Lower leg skin (tissue), 4 donors: ENCODE measurements around the gene RHOJ. TPM values are rescaled to one million over a fixed set of nuclear protein-coding genes. Genes with fewer than 3 reads are reported as not detected.

Experiments
- DNase-seq, 2 donors: peaks; one replicate each; pipeline ENCODE4 v3.0.0-alpha.2; 2019; ENCODE audit warnings: low spot score in 2 of 2
- H3K4me3 ChIP-seq: fragments of 200-600 bp; sonication (generic); 2 replicates; pipeline ENCODE4 v1.5.1; 2017; ENCODE audit warnings: mild to moderate bottlenecking, low read depth; ENCODE audit not compliant: poor library complexity, severe bottlenecking
- POLR2A ChIP-seq, 2 donors: fragments of 450-650 bp; IDR thresholded peaks; one replicate each; pipeline ENCODE4 v1.6.1; 2016 to 2017; ENCODE audit warnings: antibody characterized with exemption in 2 of 2, mild to moderate bottlenecking in 1 of 2, moderate library complexity in 1 of 2
- WGBS, 2 donors: methylation state at CpG; one replicate each; pipeline ENCODE4 v1.1.5; 2018; 5-methylcytosine and 5-hydroxymethylcytosine counted together
- intact Hi-C: fragments of 100-400 bp; cut with DNase I; formaldehyde crosslinking; loops from one replicate; pipeline ENCODE4 v1.15.0; 2023; ENCODE audit warnings: low total_unique reads
- total RNA-seq, 4 donors: library from RNA; depleted of rRNA; stranded (reverse); fragments of >200 nt; gene quantifications; one replicate each; pipeline ENCODE4 v1.1.0, GENCODE V29; 2016
- TF ChIP-seq, protein P1 (sequence below), 3 donors: fragments of 450-650 bp; IDR thresholded peaks; one replicate each; pipeline ENCODE4 v1.5.1; 2016; ENCODE audit warnings: antibody characterized with exemption in 3 of 3, mild to moderate bottlenecking in 3 of 3, moderate library complexity in 2 of 3

Gene RHOJ
- total RNA-seq, 4 donors from 2014 or later = 0.65 to 5.5 (median 1.3) TPM

- 3 to 33% methylated on average over 1 of the region's 1 CpG for WGBS, 2 donors
These were observed 6.6 kb downstream of the RHOJ start for GRCh38 chr14:63210812-63211211.

GRCh38 chr14:63212209-63212608 is 8.0 kb downstream of the RHOJ start:
- TF ChIP-seq POLR2A (IDR thresholded peaks at IDR 0.05) = no peak
- TF ChIP-seq, protein P1, sequence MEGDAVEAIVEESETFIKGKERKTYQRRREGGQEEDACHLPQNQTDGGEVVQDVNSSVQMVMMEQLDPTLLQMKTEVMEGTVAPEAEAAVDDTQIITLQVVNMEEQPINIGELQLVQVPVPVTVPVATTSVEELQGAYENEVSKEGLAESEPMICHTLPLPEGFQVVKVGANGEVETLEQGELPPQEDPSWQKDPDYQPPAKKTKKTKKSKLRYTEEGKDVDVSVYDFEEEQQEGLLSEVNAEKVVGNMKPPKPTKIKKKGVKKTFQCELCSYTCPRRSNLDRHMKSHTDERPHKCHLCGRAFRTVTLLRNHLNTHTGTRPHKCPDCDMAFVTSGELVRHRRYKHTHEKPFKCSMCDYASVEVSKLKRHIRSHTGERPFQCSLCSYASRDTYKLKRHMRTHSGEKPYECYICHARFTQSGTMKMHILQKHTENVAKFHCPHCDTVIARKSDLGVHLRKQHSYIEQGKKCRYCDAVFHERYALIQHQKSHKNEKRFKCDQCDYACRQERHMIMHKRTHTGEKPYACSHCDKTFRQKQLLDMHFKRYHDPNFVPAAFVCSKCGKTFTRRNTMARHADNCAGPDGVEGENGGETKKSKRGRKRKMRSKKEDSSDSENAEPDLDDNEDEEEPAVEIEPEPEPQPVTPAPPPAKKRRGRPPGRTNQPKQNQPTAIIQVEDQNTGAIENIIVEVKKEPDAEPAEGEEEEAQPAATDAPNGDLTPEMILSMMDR (IDR thresholded peaks at IDR 0.05) = no peak
- no peak for DNase-seq
- WGBS, 2 donors = 66 to 76% methylated on average over 2 of the region's 2 CpGs
- no peak overlapping the region for H3K4me3 ChIP-seq
- intact Hi-C loops = no loop called here

More at GRCh38 chr14:63210812-63211211, 6.6 kb downstream of the RHOJ start:
- DNase-seq = no peak
- intact Hi-C loops = no loop called here
- H3K4me3 ChIP-seq = no peak overlapping the region
- TF ChIP-seq, protein P1 (IDR thresholded peaks at IDR 0.05) = no peak
- TF ChIP-seq POLR2A (IDR thresholded peaks at IDR 0.05) = no peak

DNA sequence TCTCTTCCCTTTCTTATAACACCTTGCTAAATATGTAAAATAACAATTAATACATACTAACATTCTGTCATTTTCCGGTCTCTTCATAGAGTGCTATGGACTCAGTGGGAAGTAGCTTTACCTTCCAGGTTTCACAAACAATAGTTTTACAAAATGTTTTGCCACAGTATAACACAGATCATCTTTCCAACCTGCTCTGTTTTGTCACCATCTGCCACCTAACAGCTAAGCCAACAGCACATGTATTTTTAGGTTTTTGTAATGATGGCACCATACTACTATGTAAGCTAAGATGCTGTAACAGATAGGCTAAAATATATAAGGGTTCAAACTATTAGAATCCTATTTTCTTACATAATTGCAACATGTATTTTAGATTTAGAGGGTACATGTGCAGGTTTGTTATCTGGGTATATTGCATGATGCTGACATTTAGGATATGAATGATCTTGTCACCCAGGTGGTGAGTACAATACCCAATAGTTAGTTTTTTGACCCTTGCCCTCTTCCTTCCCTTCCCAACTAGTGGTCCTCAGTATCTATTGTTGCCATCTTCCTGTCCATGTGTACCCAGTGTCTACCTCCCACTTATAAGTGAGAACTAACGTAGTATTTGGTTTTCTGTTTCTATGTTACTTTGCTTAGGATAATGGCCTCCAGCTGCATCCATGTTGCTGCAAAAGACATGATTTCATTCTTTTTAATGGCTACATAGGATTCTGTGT is 8.7 kb downstream of the RHOJ start:
- TF ChIP-seq POLR2A (IDR thresholded peaks at IDR 0.05) = no peak
- TF ChIP-seq, protein P1 (IDR thresholded peaks at IDR 0.05) = no peak
- intact Hi-C loops = no loop called here
- 96 to 99% methylated on average over 2 of the region's 2 CpGs for WGBS, 2 donors
- no peak overlapping the region for H3K4me3 ChIP-seq
- DNase-seq = no peak

DNA sequence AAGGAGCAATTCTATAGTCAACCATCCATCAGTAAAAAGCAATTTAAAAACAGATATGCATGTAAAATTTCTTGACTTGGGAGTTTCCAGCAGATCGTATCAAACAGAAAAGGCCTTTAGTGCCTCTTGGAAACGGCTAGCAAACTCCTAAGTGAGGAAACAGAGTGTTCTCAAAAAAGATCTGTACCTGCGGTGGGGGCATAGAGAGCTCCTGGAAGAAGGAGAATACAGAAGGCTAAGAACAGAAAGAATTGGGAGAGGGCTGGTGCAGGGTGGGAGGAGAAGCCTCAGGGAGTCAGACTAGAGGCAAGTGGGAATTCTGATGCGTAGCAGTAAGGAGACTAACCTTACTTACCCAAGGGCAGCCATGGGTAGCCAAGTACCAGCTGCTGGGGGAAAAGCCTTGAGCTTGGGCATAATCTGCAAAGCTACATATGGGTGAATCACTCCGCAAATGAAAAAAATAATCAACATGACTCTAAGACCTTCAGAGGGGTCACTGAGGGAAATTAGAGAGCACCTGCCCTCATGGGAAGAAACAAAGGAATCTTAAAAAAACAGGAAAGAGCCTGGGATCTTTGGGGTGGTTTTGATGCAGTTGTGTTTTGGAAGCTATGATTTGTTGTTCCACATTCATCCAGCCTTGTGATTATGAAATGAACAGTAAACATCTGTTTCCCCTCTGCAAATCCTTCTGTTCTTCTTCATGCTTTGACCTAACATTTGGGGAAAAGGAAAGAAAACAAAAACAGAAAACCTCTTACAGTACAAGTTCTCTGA is 10.4 kb downstream of the RHOJ start:
- intact Hi-C loops = no loop called here
- no peak for DNase-seq
- WGBS, 2 donors = 64% methylated on average over 5 of the region's 5 CpGs
- TF ChIP-seq POLR2A (IDR thresholded peaks at IDR 0.05) = no peak
- TF ChIP-seq, protein P1 (IDR thresholded peaks at IDR 0.05) = no peak
- no peak overlapping the region for H3K4me3 ChIP-seq

- no peak overlapping the region for H3K4me3 ChIP-seq
- TF ChIP-seq POLR2A (IDR thresholded peaks at IDR 0.05) = no peak
- TF ChIP-seq, protein P1 (IDR thresholded peaks at IDR 0.05) = no peak
- DNase-seq = no peak
- intact Hi-C loops = no loop called here
- WGBS, 2 donors = 45 to 55% methylated on average over 3 of the region's 3 CpGs
These were observed 16.3 kb downstream of the RHOJ start for GRCh38 chr14:63220526-63220925.
